Esophagus (tissue), 2 donors: ENCODE measurements around the gene CYP27A1. TPM values are rescaled to one million over a fixed set of nuclear protein-coding genes. Genes with fewer than 3 reads are reported as not detected.

ENCODE experiments used
- H3K27ac ChIP-seq, 2 donors: one replicate each; pipeline ENCODE4 v1.5.1; 2013; ENCODE audit warnings: low read depth in 2 of 2, mild to moderate bottlenecking in 2 of 2, inconsistent platforms in 1 of 2, low read length in 1 of 2, moderate library complexity in 1 of 2
- H3K27me3 ChIP-seq, 2 donors: one replicate each; pipeline ENCODE4 v1.6.1; 2013; ENCODE audit warnings: low read length in 2 of 2, control low read depth in 1 of 2, mild to moderate bottlenecking in 1 of 2; ENCODE audit not compliant: insufficient read depth in 2 of 2, control insufficient read depth in 1 of 2
- H3K36me3 ChIP-seq, 2 donors: one replicate each; pipeline ENCODE4 v1.6.1; 2013; ENCODE audit warnings: low read length in 1 of 2; ENCODE audit not compliant: control insufficient read depth in 2 of 2, insufficient read depth in 2 of 2
- H3K4me1 ChIP-seq, 2 donors: one replicate each; pipeline ENCODE4 v1.6.1; 2013; ENCODE audit warnings: low read length in 1 of 2; ENCODE audit not compliant: control insufficient read depth in 2 of 2, insufficient read depth in 2 of 2
- H3K4me3 ChIP-seq, 2 donors: one replicate each; pipeline ENCODE4 v1.5.1; 2013; ENCODE audit warnings: low read length in 2 of 2, mild to moderate bottlenecking in 2 of 2, low read depth in 1 of 2, moderate library complexity in 1 of 2
- H3K9me3 ChIP-seq, 2 donors: one replicate each; pipeline ENCODE4 v1.6.1; 2013; ENCODE audit warnings: mild to moderate bottlenecking in 2 of 2, low read depth in 1 of 2, low read length in 1 of 2, moderate library complexity in 1 of 2; ENCODE audit not compliant: control insufficient read depth in 2 of 2, insufficient read depth in 1 of 2
- WGBS, 2 donors: extraction: QIAGEN DNeasy Blood & Tissue Kit; methylation state at CpG; one replicate each; pipeline ENCODE4 v1.1.7; 2013; 5-methylcytosine and 5-hydroxymethylcytosine counted together
- polyA plus RNA-seq, 2 donors: library from polyadenylated mRNA; stranded (reverse); fragments of 200-250 nt; gene quantifications; one replicate each; pipeline ENCODE4 v1.2.3, GENCODE V29; 2013
- donor health status: healthy with polysubstance abuse.
- donor health status: Bipolar disorder and iron deficiency.

CYP27A1 gene
- polyA plus RNA-seq, 2 donors = 3.3 to 5.4 TPM

GRCh38 chr2:218852911-218853667, 71.1 kb downstream of the CYP27A1 start:
- Histone ChIP-seq H3K4me1 (no peaks in the 10 kb centered on the region), H3K27me3 (peaks cover 0 to 4% of the 10 kb centered on the region in 2 donors), H3K27ac (no peak overlapping the region), H3K4me3 (no peak overlapping the region), H3K36me3 (no peaks in the 10 kb centered on the region), H3K9me3 (no peaks in the 10 kb centered on the region)
- WGBS, 2 donors = 19 to 22% methylated on average over 16 of the region's 16 CpGs

- whole genome bisulfite sequencing, 2 donors = 28% methylated on average over 5 of the region's 5 CpGs
- Histone ChIP-seq H3K4me3 (no peak overlapping the region), H3K36me3 (no peaks in the 10 kb centered on the region), H3K4me1 (no peaks in the 10 kb centered on the region), H3K9me3 (no peaks in the 10 kb centered on the region), H3K27ac (no peak overlapping the region), H3K27me3 (peaks cover 0 to 11% of the 10 kb centered on the region in 2 donors)
These were observed 71.8 kb downstream of the CYP27A1 start for GRCh38 chr2:218853766-218854165.

- WGBS, 2 donors = 50 to 68% methylated on average over 5 of the region's 5 CpGs
- Histone ChIP-seq H3K9me3 (no peaks in the 10 kb centered on the region), H3K36me3 (no peaks in the 10 kb centered on the region), H3K4me3 (no peak overlapping the region), H3K27ac (no peak overlapping the region), H3K4me1 (peaks cover 0 to 2% of the 10 kb centered on the region in 2 donors), H3K27me3 (peaks cover 0 to 11% of the 10 kb centered on the region in 2 donors)
These were observed 72.9 kb downstream of the CYP27A1 start for GRCh38 chr2:218854860-218855259.

- H3K27ac ChIP-seq = no peak overlapping the region
- peaks cover 0 to 11% of the 10 kb centered on the region in 2 donors for H3K27me3 ChIP-seq
- no peak overlapping the region for H3K4me3 ChIP-seq
- no peaks in the 10 kb centered on the region for H3K36me3 ChIP-seq
- no peaks in the 10 kb centered on the region for H3K9me3 ChIP-seq
- peaks cover 0 to 7% of the 10 kb centered on the region in 2 donors for H3K4me1 ChIP-seq
- WGBS, 2 donors = 50 to 64% methylated on average over 14 of the region's 14 CpGs
These were observed 73.6 kb downstream of the CYP27A1 start for GRCh38 chr2:218855305-218856166.

- no peak overlapping the region for H3K27ac ChIP-seq
- H3K27me3 ChIP-seq = peaks cover 0 to 11% of the 10 kb centered on the region in 2 donors
- WGBS, 2 donors = 41 to 54% methylated on average over 12 of the region's 12 CpGs
- H3K4me1 ChIP-seq = peaks cover 0 to 7% of the 10 kb centered on the region in 2 donors
- H3K4me3 ChIP-seq = no peak overlapping the region
- H3K9me3 ChIP-seq = no peaks in the 10 kb centered on the region
- no peaks in the 10 kb centered on the region for H3K36me3 ChIP-seq
These were observed 74.4 kb downstream of the CYP27A1 start for GRCh38 chr2:218856167-218856895.

- Histone ChIP-seq H3K36me3 (no peaks in the 10 kb centered on the region), H3K4me3 (no peak overlapping the region), H3K9me3 (no peaks in the 10 kb centered on the region), H3K4me1 (peaks cover 0 to 7% of the 10 kb centered on the region in 2 donors), H3K27me3 (peaks cover 0 to 11% of the 10 kb centered on the region in 2 donors), H3K27ac (no peak overlapping the region)
- 77 to 86% methylated on average over 1 of the region's 1 CpG for WGBS, 2 donors
These were observed 74.9 kb downstream of the CYP27A1 start for GRCh38 chr2:218856896-218857243.

- H3K36me3 ChIP-seq = no peaks in the 10 kb centered on the region
- no peak overlapping the region for H3K27ac ChIP-seq
- WGBS, 2 donors = 22 to 23% methylated on average over 9 to 10 of the region's 10 CpGs
- H3K9me3 ChIP-seq = no peaks in the 10 kb centered on the region
- peaks cover 0 to 11% of the 10 kb centered on the region in 2 donors for H3K27me3 ChIP-seq
- peaks cover 0 to 7% of the 10 kb centered on the region in 2 donors for H3K4me1 ChIP-seq
- H3K4me3 ChIP-seq = no peak overlapping the region
These were observed 75.6 kb downstream of the CYP27A1 start for GRCh38 chr2:218857371-218858137.

GRCh38 chr2:218858138-218858445, 76.1 kb downstream of the CYP27A1 start:
- H3K4me3 ChIP-seq = no peak overlapping the region
- H3K36me3 ChIP-seq = no peaks in the 10 kb centered on the region
- no peaks in the 10 kb centered on the region for H3K9me3 ChIP-seq
- no peak overlapping the region for H3K27ac ChIP-seq
- peaks cover 0 to 11% of the 10 kb centered on the region in 2 donors for H3K27me3 ChIP-seq
- 13 to 23% methylated on average over 1 of the region's 1 CpG for WGBS, 2 donors
- peaks cover 0 to 7% of the 10 kb centered on the region in 2 donors for H3K4me1 ChIP-seq
